GM12872 (cell line): Measurements from ENCODE around the gene CCDC116.

ENCODE experiments used
- TF ChIP-seq, protein P1 (sequence below): IDR thresholded peaks from 3 replicates; pipeline ENCODE4 v1.5.1; 2011; ENCODE audit warnings: low read depth, mild to moderate bottlenecking, low read length, moderate library complexity; ENCODE audit not compliant: insufficient read depth

CCDC116 gene

DNA sequence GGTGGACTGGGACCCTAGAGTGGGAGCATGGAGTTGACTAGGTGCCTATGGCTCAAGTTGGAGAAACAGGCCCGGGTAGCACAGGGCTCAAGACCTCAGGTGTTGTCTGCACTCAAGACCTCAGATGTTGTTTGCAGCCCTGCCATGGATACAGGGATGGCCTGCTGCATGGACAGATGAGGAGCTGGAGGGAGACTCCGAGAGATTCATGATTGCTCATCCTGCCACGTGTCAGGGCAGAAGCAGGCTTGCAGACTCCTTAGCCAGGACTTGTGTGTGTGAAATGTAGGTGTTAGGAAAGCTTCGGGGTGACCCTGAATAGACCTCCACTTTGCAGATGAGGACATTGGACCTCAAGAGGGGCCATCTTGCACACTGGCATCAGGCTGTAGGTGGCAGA, 921 bp downstream of the CCDC116 start:
- TF ChIP-seq, protein P1, sequence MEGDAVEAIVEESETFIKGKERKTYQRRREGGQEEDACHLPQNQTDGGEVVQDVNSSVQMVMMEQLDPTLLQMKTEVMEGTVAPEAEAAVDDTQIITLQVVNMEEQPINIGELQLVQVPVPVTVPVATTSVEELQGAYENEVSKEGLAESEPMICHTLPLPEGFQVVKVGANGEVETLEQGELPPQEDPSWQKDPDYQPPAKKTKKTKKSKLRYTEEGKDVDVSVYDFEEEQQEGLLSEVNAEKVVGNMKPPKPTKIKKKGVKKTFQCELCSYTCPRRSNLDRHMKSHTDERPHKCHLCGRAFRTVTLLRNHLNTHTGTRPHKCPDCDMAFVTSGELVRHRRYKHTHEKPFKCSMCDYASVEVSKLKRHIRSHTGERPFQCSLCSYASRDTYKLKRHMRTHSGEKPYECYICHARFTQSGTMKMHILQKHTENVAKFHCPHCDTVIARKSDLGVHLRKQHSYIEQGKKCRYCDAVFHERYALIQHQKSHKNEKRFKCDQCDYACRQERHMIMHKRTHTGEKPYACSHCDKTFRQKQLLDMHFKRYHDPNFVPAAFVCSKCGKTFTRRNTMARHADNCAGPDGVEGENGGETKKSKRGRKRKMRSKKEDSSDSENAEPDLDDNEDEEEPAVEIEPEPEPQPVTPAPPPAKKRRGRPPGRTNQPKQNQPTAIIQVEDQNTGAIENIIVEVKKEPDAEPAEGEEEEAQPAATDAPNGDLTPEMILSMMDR, result no peak

DNA sequence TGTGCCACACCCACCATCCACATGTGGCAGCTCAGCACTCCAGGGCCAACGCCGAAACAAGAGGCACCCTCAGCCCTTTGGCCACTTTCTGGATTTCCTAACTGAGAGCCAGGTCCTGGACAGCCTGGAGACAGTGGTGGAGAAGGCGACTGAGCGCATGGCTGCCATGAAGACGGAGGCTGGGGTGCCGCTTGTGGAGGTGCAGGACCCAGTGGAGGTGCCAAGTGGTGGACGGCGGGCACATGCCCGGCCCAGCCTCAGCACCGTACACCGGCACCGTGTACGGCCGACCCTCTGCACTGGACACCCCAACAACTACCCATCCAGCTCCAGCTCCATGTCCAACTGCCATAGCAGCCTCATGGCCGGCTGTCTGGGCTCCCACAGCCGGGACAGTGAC, 1.5 kb downstream of the CCDC116 start:
- TF ChIP-seq, protein P1, result no peak

DNA sequence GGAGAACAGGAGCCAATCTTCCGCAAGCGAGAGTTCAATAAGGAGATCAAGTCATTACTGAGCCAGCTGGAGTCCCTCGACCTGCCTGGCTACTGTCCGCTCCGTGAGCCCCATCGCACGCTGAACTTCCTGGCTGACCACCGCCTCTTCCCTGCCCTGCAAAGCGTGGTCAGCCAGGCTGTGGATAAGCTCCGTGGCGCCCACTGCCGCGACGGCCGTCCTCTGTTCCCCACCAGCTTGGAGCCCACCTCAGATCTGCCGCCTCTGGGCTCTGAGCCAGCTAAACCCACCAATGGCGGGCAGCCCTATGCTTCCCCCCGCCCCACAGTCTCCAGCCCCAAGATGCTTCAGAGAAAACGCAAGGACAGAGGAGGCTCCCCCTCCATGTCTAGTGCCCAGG, 2.3 kb downstream of the CCDC116 start:
- TF ChIP-seq, protein P1, result no peak

DNA sequence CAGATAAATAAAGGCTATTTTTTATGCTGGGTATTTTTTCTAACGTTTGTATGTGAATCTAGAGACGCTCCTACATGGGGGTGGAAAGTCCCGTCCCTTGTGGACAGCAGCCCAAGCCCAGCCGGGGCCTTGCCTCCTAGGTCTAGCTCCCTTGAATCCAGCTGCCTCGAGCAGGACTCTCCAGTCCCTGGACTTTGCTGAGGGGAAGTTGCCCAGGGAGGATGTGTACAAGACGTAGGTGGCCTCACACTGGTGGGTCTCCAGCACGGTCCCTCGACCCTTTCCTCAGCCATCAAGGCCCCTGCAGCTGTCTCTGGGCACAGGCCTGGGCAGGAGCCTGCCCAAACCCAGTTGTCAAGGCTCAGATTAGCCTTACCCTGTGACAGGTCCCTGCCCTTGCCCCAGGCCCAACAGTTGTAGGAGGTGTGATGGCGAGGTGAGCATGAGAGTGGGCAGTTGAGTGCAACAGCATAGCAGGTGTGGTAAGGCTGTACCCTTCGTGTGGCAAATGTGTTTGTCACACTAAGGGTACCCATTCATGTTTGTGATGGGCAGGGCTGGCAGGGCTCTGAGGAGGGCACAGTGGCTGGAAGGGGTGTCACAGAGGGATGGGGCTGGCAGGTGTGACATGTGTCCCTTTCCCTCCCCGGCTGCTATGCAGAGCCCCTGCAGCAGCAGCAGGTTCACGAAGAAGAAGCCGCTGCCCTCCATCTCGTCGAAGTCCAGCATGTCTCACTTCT, 3.4 kb downstream of the CCDC116 start:
- TF ChIP-seq, protein P1, result no peak

DNA sequence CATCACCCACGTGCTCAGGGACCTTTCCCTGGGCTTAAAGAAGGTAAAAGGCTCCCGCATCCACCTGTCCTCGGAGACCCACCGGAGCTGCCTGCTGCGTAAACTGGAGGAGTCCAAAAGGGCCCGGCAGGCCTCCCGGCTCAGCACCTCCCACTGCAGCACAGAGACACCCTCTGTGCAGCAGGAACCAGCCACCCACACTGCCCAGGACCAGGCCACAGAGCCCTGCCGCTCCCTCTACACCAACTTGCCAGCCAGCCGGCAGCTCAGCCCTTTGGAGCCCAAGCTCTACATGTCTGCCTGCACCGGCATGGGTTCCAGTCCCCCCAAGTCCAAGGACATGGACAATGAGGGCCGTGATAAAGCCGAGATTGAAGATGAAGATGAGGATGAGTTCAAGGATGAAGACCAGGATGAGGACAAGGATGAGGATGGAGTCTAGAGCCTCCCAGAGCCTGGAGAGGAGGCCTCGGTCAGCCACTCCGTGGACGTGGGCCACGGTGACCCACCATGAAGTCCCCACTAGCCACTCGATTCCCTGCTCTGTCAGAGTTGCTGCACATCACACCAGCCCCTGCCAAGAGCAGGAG, 4.2 kb downstream of the CCDC116 start:
- TF ChIP-seq, protein P1, result no peak

DNA sequence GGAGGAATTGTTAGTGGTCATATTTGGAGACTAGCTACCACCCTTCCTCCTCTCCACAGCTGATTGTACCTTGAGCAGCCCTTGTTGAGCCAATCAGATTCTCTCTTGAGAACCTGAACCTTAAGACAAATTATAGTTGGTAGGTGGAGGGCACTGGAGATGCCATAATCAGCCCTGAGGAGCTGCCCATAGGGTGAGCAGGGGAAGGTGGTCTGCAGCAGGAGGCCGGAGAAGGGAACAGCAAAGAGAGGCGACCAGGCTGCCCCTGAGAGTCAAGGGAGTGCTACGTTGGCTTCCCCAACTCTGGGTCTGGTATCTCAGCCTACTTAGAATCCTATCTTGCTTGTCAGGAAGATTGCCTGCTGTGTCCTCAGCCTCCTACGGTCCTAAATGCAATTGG, 6.8 kb downstream of the CCDC116 start:
- TF ChIP-seq, protein P1, result no peak

DNA sequence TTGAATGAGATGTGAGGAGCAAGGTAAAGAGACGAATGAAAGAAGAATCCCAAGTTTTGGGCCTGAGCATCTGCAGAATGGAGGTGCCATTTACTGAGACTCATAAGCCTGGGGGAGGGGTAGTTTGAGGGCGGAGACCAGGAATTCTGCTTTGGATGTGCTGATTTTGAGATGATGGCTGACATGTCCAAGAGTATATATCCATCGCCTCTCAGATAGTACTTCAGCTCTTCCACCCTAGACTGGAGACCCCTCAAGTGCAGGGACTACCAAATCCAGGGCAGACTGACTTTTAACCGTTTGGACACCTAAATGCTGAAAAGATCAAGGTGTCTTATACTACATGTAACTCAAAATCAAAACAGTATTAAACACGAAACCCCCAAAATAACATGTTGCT, 8.2 kb downstream of the CCDC116 start:
- TF ChIP-seq, protein P1, result no peak
